Adrenal gland (tissue), 12 donors: ENCODE data around the gene COX14. TPM values are rescaled to one million over a fixed set of nuclear protein-coding genes. Genes with fewer than 3 reads are reported as not detected.

ENCODE experiments used
- DNase-seq, 7 donors: peaks; one replicate each; pipeline ENCODE4 v3.0.0-alpha.2; 2019 to 2020
- H3K27ac ChIP-seq, 5 donors: fragments of 200-600 bp; sonication (generic) in 4 of 5; 1 replicate in 3 of 5; 2 replicates in 2 of 5; pipeline versions ENCODE4 v1.5.1 to v1.8.0; 2016 to 2020; ENCODE audit warnings: mild to moderate bottlenecking in 1 of 5
- H3K27me3 ChIP-seq: fragments of 200-600 bp; 2 replicates; pipeline ENCODE4 v1.8.0; 2021
- H3K36me3 ChIP-seq, 2 donors: fragments of 200-600 bp; replicated peaks in 1 of 2; 1 replicate in 1 of 2; 2 replicates in 1 of 2; pipeline versions ENCODE4 v1.5.1 to v1.8.0; 2018 to 2022
- H3K4me1 ChIP-seq, 2 donors: fragments of 200-600 bp; replicated peaks in 1 of 2; 1 replicate in 1 of 2; 2 replicates in 1 of 2; pipeline versions ENCODE4 v1.5.1 to v1.8.0; 2018 to 2021
- H3K4me3 ChIP-seq, 4 donors: fragments of 200-600 bp; sonication (generic) in 3 of 4; one replicate each; pipeline ENCODE4 v1.5.1; 2016 to 2018
- H3K9me3 ChIP-seq, 3 donors: fragments of 200-600 bp; sonication (generic) in 1 of 3; replicated peaks in 1 of 3; 1 replicate in 2 of 3; 2 replicates in 1 of 3; pipeline versions ENCODE4 v1.5.1 to v1.8.0; 2016 to 2021
- CTCF ChIP-seq, 6 experiments: fragments of 450-650 bp in 4 of 6; fragments of 200-600 bp in 2 of 6; sonication (generic) in 1 of 6; IDR thresholded peaks; 1 replicate in 5 of 6; 2 replicates in 1 of 6; pipeline versions ENCODE4 v1.5.1 to v1.8.0; 2016 to 2021; ENCODE audit warnings: antibody characterized with exemption in 6 of 6, mild to moderate bottlenecking in 2 of 6, moderate library complexity in 1 of 6
- POLR2A ChIP-seq, 2 donors: fragments of 450-650 bp; IDR thresholded peaks; one replicate each; pipeline ENCODE4 v1.6.1; 2017; ENCODE audit warnings: antibody characterized with exemption in 2 of 2, mild to moderate bottlenecking in 2 of 2, moderate library complexity in 1 of 2
- WGBS, 4 donors: extraction: QIAGEN DNeasy Blood & Tissue Kit in 2 of 4; methylation state at CpG; one replicate each; pipeline versions ENCODE4 v1.1.5 to v1.1.7; 2013 to 2017; 5-methylcytosine and 5-hydroxymethylcytosine counted together
- intact Hi-C, 2 donors: fragments of 100-400 bp; cut with DNase I; formaldehyde crosslinking; loops; one replicate each; pipeline versions ENCODE4 v1.14.1 to v1.15.0; 2022 to 2023
- polyA plus RNA-seq, 3 donors: library from polyadenylated mRNA; stranded (reverse); fragments of 200-250 nt in 2 of 3; fragments of 350-450 nt in 1 of 3; fragmentation: Illumina TruSeq in 1 of 3; extraction: RNeasy Lipid Tissue Mini Kit (QIAGEN cat#74804) in 1 of 3; gene quantifications; one replicate each; pipeline ENCODE4 v1.2.3, GENCODE V29; 2013 to 2014
- total RNA-seq, 9 donors: library from RNA; depleted of rRNA in 4 of 9; stranded (reverse); fragments of >200 nt in 4 of 9; fragments of 120-200 nt in 1 of 9; fragmentation: NEBNext Ultra II Directional in 1 of 9; extraction: Animal tissue kit (Norgen Biotek cat#: 25700) in 1 of 9; gene quantifications; one replicate each; pipeline versions ENCODE4 v1.1.0 to v1.2.4, GENCODE V29; 2013 to 2023
- donor health status: healthy with polysubstance abuse.
- donor health status: Bipolar disorder and iron deficiency.
- donor health status: DM: yes; HTN: yes; CAD: no.
- donor health status: DM: no; HTN: no; CAD: no.
- donor health status: DM: no; HTN: no; CAD: no.
- donor health status: DM: yes; HTN: yes; CAD: no.

Gene COX14
- total and polyA plus RNA-seq, 12 donors = 61.2 to 150 (median 93.9) TPM

- WGBS, 4 donors = 45 to 60% (median 54%) methylated on average over 3 of the region's 3 CpGs
- no peak overlapping the region for H3K27ac ChIP-seq
- H3K9me3 ChIP-seq = no peaks in the 10 kb centered on the region
- H3K27me3 ChIP-seq = no peaks in the 10 kb centered on the region
- peaks cover 0 to 62% of the 10 kb centered on the region in 2 donors for H3K36me3 ChIP-seq
- no peak overlapping the region for H3K4me3 ChIP-seq
- no peak for DNase-seq
- TF ChIP-seq CTCF (IDR thresholded peaks at IDR 0.05) (no peak), POLR2A (IDR thresholded peaks at IDR 0.05) (no peak)
- H3K4me1 ChIP-seq = peaks cover 8 to 14% of the 10 kb centered on the region in 2 donors
- intact Hi-C loops = no loop called here
These were observed 24.0 kb upstream of the COX14 start for GRCh38 chr12:50087995-50088394.

GRCh38 chr12:50088577-50089335, 23.3 kb upstream of the COX14 start:
- H3K27ac ChIP-seq = no peak overlapping the region

GRCh38 chr12:50089730-50090129, 22.3 kb upstream of the COX14 start:
- H3K36me3 ChIP-seq = peaks cover 0 to 79% of the 10 kb centered on the region in 2 donors

More at GRCh38 chr12:50088577-50089335, 23.3 kb upstream of the COX14 start:
- no peak overlapping the region for H3K4me3 ChIP-seq
- intact Hi-C loops = no loop called here
- H3K27me3 ChIP-seq = no peaks in the 10 kb centered on the region
- no peaks in the 10 kb centered on the region for H3K9me3 ChIP-seq
- peaks cover 0 to 69% of the 10 kb centered on the region in 2 donors for H3K36me3 ChIP-seq
- peaks cover 8 to 14% of the 10 kb centered on the region in 2 donors for H3K4me1 ChIP-seq
- TF ChIP-seq POLR2A (IDR thresholded peaks at IDR 0.05) = no peak
- TF ChIP-seq CTCF (IDR thresholded peaks at IDR 0.05) = peak; percentile 61 to 78 (median 68)
- 22 to 32% (median 28%) methylated on average over 3 of the region's 3 CpGs for WGBS, 4 donors
- DNase-seq = peak; percentile 52 to 81 (median 54)

GRCh38 chr12:50090391-50090790, 21.6 kb upstream of the COX14 start:
- WGBS, 4 donors = 49 to 64% (median 62%) methylated on average over 5 of the region's 5 CpGs
- TF ChIP-seq POLR2A (IDR thresholded peaks at IDR 0.05) = no peak
- TF ChIP-seq CTCF (IDR thresholded peaks at IDR 0.05) = no peak
- Histone ChIP-seq H3K4me3 (no peak overlapping the region), H3K4me1 (peaks cover 8 to 10% of the 10 kb centered on the region in 2 donors), H3K27me3 (no peaks in the 10 kb centered on the region), H3K36me3 (peaks cover 0 to 86% of the 10 kb centered on the region in 2 donors), H3K27ac (no peak overlapping the region), H3K9me3 (no peaks in the 10 kb centered on the region)
- no peak for DNase-seq
- intact Hi-C loops = no loop called here

More at GRCh38 chr12:50089730-50090129, 22.3 kb upstream of the COX14 start:
- DNase-seq = no peak
- Histone ChIP-seq H3K9me3 (no peaks in the 10 kb centered on the region), H3K27me3 (no peaks in the 10 kb centered on the region), H3K27ac (no peak overlapping the region), H3K4me1 (peaks cover 8 to 10% of the 10 kb centered on the region in 2 donors), H3K4me3 (no peak overlapping the region)
- intact Hi-C loops = no loop called here
- TF ChIP-seq CTCF (IDR thresholded peaks at IDR 0.05) (no peak), POLR2A (IDR thresholded peaks at IDR 0.05) (no peak)
- 86 to 96% (median 89%) methylated on average over 2 to 7 of the region's 7 CpGs for WGBS, 4 donors
